OCI-LY7 (cell line): ENCODE measurements around the gene MAP6.

ENCODE experiments used
- EZH2phosphoT487 ChIP-seq: fragments of 200-600 bp; sonication (generic); IDR thresholded peaks from 2 replicates; pipeline ENCODE4 v1.6.1; 2018; ENCODE audit warnings: low read depth, borderline replicate concordance, mild to moderate bottlenecking, mixed run types, antibody characterized with exemption, low read length, moderate library complexity, mixed read lengths
- TF ChIP-seq, protein P1 (sequence below): fragments of 200-600 bp; sonication (generic); conservative IDR thresholded peaks from 2 replicates; pipeline ENCODE4 v1.5.1; 2014; ENCODE audit warnings: mild to moderate bottlenecking, antibody characterized with exemption, low read length, moderate library complexity, mixed read lengths

DNA sequence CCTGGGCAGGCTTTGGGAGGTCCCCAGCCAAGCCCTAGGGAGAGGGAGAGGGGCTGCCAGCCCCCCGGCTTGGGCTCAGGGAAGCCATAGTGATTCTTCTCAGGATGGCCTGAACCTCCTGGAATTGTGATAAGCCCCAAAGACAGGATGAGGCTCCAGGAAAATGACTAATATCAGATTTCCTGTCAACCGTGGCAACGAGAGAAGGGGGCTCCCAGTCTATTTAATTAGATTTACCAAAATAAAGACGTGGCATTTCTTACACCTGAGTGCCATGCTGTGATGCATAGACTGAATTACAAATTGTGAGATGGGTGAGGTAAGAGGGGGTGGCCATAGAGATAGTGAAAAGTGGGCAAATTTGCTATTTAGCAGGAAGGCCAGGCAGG lies 86.3 kb downstream of the MAP6 start:
- TF ChIP-seq, protein P1, sequence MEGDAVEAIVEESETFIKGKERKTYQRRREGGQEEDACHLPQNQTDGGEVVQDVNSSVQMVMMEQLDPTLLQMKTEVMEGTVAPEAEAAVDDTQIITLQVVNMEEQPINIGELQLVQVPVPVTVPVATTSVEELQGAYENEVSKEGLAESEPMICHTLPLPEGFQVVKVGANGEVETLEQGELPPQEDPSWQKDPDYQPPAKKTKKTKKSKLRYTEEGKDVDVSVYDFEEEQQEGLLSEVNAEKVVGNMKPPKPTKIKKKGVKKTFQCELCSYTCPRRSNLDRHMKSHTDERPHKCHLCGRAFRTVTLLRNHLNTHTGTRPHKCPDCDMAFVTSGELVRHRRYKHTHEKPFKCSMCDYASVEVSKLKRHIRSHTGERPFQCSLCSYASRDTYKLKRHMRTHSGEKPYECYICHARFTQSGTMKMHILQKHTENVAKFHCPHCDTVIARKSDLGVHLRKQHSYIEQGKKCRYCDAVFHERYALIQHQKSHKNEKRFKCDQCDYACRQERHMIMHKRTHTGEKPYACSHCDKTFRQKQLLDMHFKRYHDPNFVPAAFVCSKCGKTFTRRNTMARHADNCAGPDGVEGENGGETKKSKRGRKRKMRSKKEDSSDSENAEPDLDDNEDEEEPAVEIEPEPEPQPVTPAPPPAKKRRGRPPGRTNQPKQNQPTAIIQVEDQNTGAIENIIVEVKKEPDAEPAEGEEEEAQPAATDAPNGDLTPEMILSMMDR = no peak
- TF ChIP-seq EZH2phosphoT487 = no peak
